ENCODE results near the gene CHD9. TPM values are rescaled to one million over a fixed set of nuclear protein-coding genes. Genes with fewer than 3 reads are reported as not detected.

CHD9 gene
- total RNA-seq, 4 donors from 2014 or later, result 97.2 to 141 (median 108) TPM

GRCh38 chr16:53281859-53282258 lies 227.1 kb downstream of the CHD9 start:
- H3K9me3 ChIP-seq, result no peaks in the 10 kb centered on the region
- no peak for DNase-seq
- 94 to 97% methylated on average over 2 of the region's 2 CpGs for WGBS, 2 donors
- no peaks in the 10 kb centered on the region for H3K4me1 ChIP-seq
- H3K27me3 ChIP-seq, result no peaks in the 10 kb centered on the region
- TF ChIP-seq, protein P1, sequence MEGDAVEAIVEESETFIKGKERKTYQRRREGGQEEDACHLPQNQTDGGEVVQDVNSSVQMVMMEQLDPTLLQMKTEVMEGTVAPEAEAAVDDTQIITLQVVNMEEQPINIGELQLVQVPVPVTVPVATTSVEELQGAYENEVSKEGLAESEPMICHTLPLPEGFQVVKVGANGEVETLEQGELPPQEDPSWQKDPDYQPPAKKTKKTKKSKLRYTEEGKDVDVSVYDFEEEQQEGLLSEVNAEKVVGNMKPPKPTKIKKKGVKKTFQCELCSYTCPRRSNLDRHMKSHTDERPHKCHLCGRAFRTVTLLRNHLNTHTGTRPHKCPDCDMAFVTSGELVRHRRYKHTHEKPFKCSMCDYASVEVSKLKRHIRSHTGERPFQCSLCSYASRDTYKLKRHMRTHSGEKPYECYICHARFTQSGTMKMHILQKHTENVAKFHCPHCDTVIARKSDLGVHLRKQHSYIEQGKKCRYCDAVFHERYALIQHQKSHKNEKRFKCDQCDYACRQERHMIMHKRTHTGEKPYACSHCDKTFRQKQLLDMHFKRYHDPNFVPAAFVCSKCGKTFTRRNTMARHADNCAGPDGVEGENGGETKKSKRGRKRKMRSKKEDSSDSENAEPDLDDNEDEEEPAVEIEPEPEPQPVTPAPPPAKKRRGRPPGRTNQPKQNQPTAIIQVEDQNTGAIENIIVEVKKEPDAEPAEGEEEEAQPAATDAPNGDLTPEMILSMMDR (IDR thresholded peaks at IDR 0.05), result no peak
- TF ChIP-seq POLR2A (IDR thresholded peaks at IDR 0.05), result no peak
- intact Hi-C loops (cut with DNase I), result no loop called here
- H3K27ac ChIP-seq, result no peak overlapping the region
- peaks cover 17 to 28% of the 10 kb centered on the region in 2 donors for H3K36me3 ChIP-seq
- H3K4me3 ChIP-seq (replicated peaks in 1 of 3), result no peak overlapping the region

DNA sequence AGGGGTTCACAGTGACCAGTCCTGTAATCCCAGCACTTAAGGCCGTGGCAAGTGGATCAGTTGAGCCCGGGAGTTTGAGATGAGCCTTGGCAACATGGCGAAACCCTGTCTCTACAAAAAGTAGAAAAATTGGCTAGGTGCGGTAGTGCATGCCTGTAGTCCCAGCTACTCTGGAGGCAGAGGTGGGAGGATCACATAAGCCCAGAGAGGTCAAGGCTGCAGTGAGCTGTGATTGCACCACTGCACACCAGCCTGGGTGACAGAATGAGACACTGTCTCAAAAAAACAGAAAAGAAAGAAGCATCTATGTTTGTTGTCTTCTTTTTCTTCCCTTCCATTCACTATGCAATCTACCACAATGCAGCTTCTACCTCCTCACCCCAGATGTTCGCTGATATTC lies 227.5 kb downstream of the CHD9 start:
- intact Hi-C loops (cut with DNase I), result no loop called here
- no peaks in the 10 kb centered on the region for H3K9me3 ChIP-seq
- DNase-seq, result no peak
- H3K36me3 ChIP-seq, result peaks cover 17 to 27% of the 10 kb centered on the region in 2 donors
- H3K27ac ChIP-seq, result no peak overlapping the region
- TF ChIP-seq, protein P1 (IDR thresholded peaks at IDR 0.05), result no peak
- TF ChIP-seq POLR2A (IDR thresholded peaks at IDR 0.05), result no peak
- WGBS, 2 donors, result 92 to 98% methylated on average over 5 of the region's 5 CpGs
- H3K27me3 ChIP-seq, result no peaks in the 10 kb centered on the region
- H3K4me3 ChIP-seq (replicated peaks in 1 of 3), result no peak overlapping the region
- H3K4me1 ChIP-seq, result no peaks in the 10 kb centered on the region

- no peak for TF ChIP-seq POLR2A (IDR thresholded peaks at IDR 0.05)
- TF ChIP-seq, protein P1 (IDR thresholded peaks at IDR 0.05), result peak; percentile 20 to 60 (median 40)
- no peak overlapping the region for H3K27ac ChIP-seq
- peaks cover 22 to 28% of the 10 kb centered on the region in 2 donors for H3K36me3 ChIP-seq
- 69 to 70% methylated on average over 3 of the region's 3 CpGs for WGBS, 2 donors
- intact Hi-C loops (cut with DNase I), result no loop called here
- no peaks in the 10 kb centered on the region for H3K27me3 ChIP-seq
- H3K9me3 ChIP-seq, result no peaks in the 10 kb centered on the region
- no peaks in the 10 kb centered on the region for H3K4me1 ChIP-seq
- no peak for DNase-seq
- no peak overlapping the region for H3K4me3 ChIP-seq (replicated peaks in 1 of 3)
Measured at GRCh38 chr16:53282975-53283946, 228.5 kb downstream of the CHD9 start.

DNA sequence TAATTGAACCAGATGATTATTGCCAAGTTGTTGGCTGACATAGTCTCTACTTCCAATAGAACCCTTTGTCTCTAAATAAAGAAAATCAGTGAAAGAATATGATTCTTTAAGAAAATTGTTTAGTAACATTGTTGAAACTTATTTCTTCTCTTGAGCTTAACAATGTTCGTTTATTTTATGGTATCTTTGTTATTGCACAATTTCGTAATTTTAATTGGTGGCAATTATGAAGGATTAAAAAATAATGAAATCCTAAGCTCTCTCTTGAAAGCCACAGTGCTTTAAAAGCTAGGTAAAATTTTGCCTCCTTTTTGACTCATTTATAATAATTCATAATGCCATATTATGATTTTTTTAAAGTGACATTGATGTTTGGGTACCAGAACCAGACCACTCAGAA lies 230.4 kb downstream of the CHD9 start:
- Histone ChIP-seq H3K27ac (no peak overlapping the region), H3K4me3 (replicated peaks in 1 of 3) (no peak overlapping the region), H3K4me1 (no peaks in the 10 kb centered on the region), H3K9me3 (no peaks in the 10 kb centered on the region), H3K36me3 (peaks cover 38 to 39% of the 10 kb centered on the region in 2 donors), H3K27me3 (no peaks in the 10 kb centered on the region)
- DNase-seq, result no peak
- intact Hi-C loops (cut with DNase I), result no loop called here
- 91 to 94% methylated on average over 2 of the region's 2 CpGs for WGBS, 2 donors
- TF ChIP-seq POLR2A (IDR thresholded peaks at IDR 0.05), result no peak
- TF ChIP-seq, protein P1 (IDR thresholded peaks at IDR 0.05), result no peak

DNA sequence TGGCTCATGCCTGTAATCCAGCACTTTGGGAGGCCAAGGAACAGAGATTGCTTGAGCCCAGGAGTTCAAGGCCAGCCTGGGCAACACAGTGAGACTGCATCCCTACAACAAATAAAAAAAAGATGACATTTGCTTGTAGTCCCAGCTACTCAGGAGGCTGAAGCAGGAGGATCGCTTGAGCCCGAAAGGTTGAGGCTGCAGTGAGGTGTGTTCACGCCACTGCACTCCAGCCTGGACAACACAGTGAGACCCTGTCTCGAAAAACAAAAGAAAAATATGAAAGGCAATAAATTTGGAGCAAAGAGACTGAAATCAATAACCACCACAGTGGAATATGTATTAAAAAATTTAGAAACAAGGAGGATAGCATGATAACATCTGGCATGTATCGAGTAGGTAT lies 235.7 kb downstream of the CHD9 start:
- Histone ChIP-seq H3K4me1 (no peaks in the 10 kb centered on the region), H3K36me3 (peaks cover 63 to 72% of the 10 kb centered on the region in 2 donors), H3K9me3 (no peaks in the 10 kb centered on the region), H3K27ac (no peak overlapping the region), H3K27me3 (no peaks in the 10 kb centered on the region), H3K4me3 (replicated peaks in 1 of 3) (no peak overlapping the region)
- intact Hi-C loops (cut with DNase I), result loop anchor here (10.0 kb wide), 1 partner anchor 246 kb away; no protein-coding TSS in a partner anchor
- no peak for TF ChIP-seq POLR2A (IDR thresholded peaks at IDR 0.05)
- TF ChIP-seq, protein P1 (IDR thresholded peaks at IDR 0.05), result no peak
- 95 to 98% methylated on average over 5 of the region's 5 CpGs for WGBS, 2 donors
- no peak for DNase-seq

All from thyroid gland (tissue), 4 donors.